Chondrocyte (in vitro differentiated cells): Measurements from ENCODE around the gene MBNL2. TPM values are rescaled to one million over a fixed set of nuclear protein-coding genes. Genes with fewer than 3 reads are reported as not detected.

Source experiments
- DNase-seq: peaks from one replicate; pipeline ENCODE4 v3.0.0; 2021; ENCODE audit warnings: mixed read lengths, low spot score
- H3K27ac Mint-ChIP-seq: one replicate; pipeline ENCODE4 v1.8.0; 2021; ENCODE audit warnings: mild to moderate bottlenecking, moderate library complexity, mixed read lengths; ENCODE audit not compliant: unreplicated experiment
- H3K27me3 Mint-ChIP-seq: 2 replicates; pipeline ENCODE4 v1.8.0; 2021; ENCODE audit warnings: low read depth, mixed read lengths
- H3K36me3 Mint-ChIP-seq: 2 replicates; pipeline ENCODE4 v1.8.0; 2021; ENCODE audit warnings: low read depth, mixed read lengths
- H3K4me1 Mint-ChIP-seq: 2 replicates; pipeline ENCODE4 v1.8.0; 2021; ENCODE audit warnings: low read depth, mild to moderate bottlenecking, mixed read lengths
- H3K4me3 Mint-ChIP-seq: one replicate; pipeline ENCODE4 v1.8.0; 2021; ENCODE audit warnings: mild to moderate bottlenecking, moderate library complexity, mixed read lengths; ENCODE audit not compliant: unreplicated experiment
- H3K9me3 Mint-ChIP-seq: 2 replicates; pipeline ENCODE4 v1.8.0; 2021; ENCODE audit warnings: low read depth, mixed read lengths
- total RNA-seq: library from RNA; stranded (reverse); gene quantifications from 3 replicates; pipeline ENCODE4 v1.2.1, GENCODE V29; 2021
- TF ChIP-seq, protein P1 (sequence below): fragments of 200-600 bp; sonication (generic); IDR thresholded peaks from 2 replicates; pipeline ENCODE4 v1.5.0; 2021; ENCODE audit warnings: antibody characterized with exemption, mild to moderate bottlenecking, moderate library complexity

MBNL2 gene
- total RNA-seq, 1 donor from 2014 or later: 41.3 TPM

DNA sequence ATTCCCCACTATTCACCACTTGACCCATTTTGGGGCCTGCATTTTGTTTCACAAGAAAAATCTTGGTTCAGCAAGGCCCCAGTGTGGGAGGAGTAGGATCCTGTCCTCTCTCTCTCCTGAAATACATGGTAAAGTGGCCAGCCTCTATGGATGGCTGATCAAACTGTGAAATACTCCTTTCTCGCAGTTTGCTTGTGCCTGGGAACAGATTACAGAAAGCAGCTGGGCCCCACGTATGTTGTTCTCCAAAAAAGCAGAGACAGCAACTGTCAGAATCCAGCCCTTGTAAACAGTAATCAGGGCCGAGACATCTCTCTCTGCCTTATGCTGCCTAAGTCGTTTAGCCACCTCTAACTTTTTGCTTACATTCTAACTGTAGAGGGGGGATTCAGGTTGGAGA lies 150.8 kb downstream of the MBNL2 start:
- Mint-ChIP-seq H3K27me3 (no peaks in the 10 kb centered on the region), H3K4me1 (peaks cover 12% of the 10 kb centered on the region), H3K9me3 (no peaks in the 10 kb centered on the region), H3K4me3 (no peak overlapping the region), H3K36me3 (peaks cover 11% of the 10 kb centered on the region), H3K27ac (no peak overlapping the region)
- TF ChIP-seq, protein P1, sequence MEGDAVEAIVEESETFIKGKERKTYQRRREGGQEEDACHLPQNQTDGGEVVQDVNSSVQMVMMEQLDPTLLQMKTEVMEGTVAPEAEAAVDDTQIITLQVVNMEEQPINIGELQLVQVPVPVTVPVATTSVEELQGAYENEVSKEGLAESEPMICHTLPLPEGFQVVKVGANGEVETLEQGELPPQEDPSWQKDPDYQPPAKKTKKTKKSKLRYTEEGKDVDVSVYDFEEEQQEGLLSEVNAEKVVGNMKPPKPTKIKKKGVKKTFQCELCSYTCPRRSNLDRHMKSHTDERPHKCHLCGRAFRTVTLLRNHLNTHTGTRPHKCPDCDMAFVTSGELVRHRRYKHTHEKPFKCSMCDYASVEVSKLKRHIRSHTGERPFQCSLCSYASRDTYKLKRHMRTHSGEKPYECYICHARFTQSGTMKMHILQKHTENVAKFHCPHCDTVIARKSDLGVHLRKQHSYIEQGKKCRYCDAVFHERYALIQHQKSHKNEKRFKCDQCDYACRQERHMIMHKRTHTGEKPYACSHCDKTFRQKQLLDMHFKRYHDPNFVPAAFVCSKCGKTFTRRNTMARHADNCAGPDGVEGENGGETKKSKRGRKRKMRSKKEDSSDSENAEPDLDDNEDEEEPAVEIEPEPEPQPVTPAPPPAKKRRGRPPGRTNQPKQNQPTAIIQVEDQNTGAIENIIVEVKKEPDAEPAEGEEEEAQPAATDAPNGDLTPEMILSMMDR: no peak
- no peak for DNase-seq

DNA sequence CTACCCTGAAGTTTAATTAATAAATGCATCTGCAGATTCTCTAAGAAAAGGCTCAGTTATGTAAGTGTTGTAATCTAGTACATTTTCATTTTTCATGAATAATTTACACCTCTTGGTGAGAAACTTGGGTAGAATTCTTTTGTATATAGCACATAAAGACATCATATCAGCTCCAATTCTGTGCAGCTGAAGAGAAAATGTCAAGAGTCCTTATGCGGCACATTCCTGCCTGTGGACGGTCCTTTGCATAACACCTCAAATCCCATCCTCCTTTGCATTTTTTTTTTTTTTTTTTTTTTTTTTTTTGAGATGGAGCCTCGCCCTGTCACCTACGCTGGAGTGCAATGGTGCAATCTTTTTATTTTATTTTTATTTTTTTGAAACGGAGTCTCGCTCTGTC lies 151.7 kb downstream of the MBNL2 start:
- DNase-seq: no peak
- peaks cover 6% of the 10 kb centered on the region for H3K4me1 Mint-ChIP-seq
- H3K4me3 Mint-ChIP-seq: no peak overlapping the region

DNA sequence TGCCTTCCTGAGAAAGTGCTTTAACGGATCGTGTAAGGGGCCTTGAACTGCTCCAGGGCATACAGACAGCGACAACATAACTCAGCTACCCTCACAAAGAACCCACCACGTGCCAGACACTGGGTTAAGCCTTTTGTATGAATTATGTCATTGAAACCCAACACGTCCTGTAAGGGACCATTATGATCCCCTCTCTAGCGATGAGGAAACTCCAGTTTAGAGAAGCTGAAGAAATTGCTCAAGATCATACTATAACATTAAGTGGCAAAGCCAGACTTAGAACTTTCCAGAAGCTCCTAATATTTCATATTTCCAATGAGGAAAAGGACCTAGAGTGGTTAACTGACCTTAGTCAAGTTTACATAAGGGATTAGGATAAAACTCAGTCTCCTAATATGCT lies 154.8 kb downstream of the MBNL2 start:
- Mint-ChIP-seq H3K36me3 (peaks cover 19% of the 10 kb centered on the region), H3K27me3 (no peaks in the 10 kb centered on the region)
- no peak for DNase-seq

More for the DNA sequence above, 151.7 kb downstream of the MBNL2 start:
- Mint-ChIP-seq H3K36me3 (peaks cover 11% of the 10 kb centered on the region), H3K27me3 (no peaks in the 10 kb centered on the region), H3K9me3 (no peaks in the 10 kb centered on the region), H3K27ac (no peak overlapping the region)
- TF ChIP-seq, protein P1: no peak

DNA sequence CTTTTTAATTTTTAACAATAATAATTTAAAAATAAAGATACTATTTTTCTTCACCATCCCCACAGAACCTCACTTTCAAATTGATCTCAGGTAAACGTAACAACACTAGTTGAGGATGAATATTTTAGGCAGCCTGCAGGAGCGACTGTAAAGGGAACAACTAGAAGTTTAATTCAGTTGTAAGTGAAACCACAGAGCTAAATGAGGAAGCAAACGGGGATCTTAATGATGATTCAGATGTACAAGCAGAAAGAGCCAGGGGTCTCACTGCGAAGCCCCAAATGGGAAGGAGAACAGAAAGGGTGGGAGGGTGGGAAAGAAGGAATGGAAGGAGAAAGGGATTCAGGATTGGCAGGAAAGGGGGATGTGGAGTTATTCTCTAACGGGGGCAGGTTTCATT lies 157.3 kb downstream of the MBNL2 start:
- no peaks in the 10 kb centered on the region for H3K27me3 Mint-ChIP-seq
- DNase-seq: no peak
- no peak overlapping the region for H3K27ac Mint-ChIP-seq
- no peak overlapping the region for H3K4me3 Mint-ChIP-seq
- TF ChIP-seq, protein P1: no peak
- peaks cover 8% of the 10 kb centered on the region for H3K4me1 Mint-ChIP-seq
- peaks cover 29% of the 10 kb centered on the region for H3K36me3 Mint-ChIP-seq
- no peaks in the 10 kb centered on the region for H3K9me3 Mint-ChIP-seq

More for the DNA sequence above, 154.8 kb downstream of the MBNL2 start:
- Mint-ChIP-seq H3K4me3 (no peak overlapping the region), H3K4me1 (no peaks in the 10 kb centered on the region), H3K9me3 (no peaks in the 10 kb centered on the region), H3K27ac (no peak overlapping the region)
- TF ChIP-seq, protein P1: no peak

DNA sequence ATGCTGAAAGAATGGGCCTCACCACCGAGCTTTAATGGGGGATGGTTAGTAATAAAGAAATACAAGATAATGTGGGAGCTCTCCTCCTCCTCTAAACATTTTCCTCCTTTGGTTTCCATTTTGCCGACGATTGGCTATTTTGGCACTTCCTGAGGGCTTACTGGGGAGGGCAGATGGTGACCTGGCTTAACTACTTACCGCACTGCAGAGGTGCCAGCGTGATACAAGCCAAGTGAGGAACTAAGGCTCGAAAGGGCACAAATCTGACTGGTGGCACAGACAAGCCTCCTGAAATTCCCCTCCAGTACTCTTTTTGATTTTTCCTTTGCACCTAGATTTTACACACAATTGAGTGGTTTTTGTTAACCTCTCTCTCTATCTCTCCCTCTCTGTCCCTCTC lies 158.6 kb downstream of the MBNL2 start:
- H3K27me3 Mint-ChIP-seq: no peaks in the 10 kb centered on the region
- H3K27ac Mint-ChIP-seq: peak overlapping the region; percentile 47
- TF ChIP-seq, protein P1: no peak
- H3K36me3 Mint-ChIP-seq: peaks cover 23% of the 10 kb centered on the region
- no peak for DNase-seq
- H3K4me3 Mint-ChIP-seq: no peak overlapping the region
- no peaks in the 10 kb centered on the region for H3K9me3 Mint-ChIP-seq
- H3K4me1 Mint-ChIP-seq: peaks cover 17% of the 10 kb centered on the region
